ENCODE data around the gene SH3GL1. TPM values are rescaled to one million over a fixed set of nuclear protein-coding genes. Genes with fewer than 3 reads are reported as not detected.
A peak's percentile ranks its signal among the peaks of the same experiment; 100 is the strongest.

Gene SH3GL1
- polyA plus RNA-seq, 1 of the 3 experiments (the other 2 are of a cell fraction) = 82.8 TPM

DNA sequence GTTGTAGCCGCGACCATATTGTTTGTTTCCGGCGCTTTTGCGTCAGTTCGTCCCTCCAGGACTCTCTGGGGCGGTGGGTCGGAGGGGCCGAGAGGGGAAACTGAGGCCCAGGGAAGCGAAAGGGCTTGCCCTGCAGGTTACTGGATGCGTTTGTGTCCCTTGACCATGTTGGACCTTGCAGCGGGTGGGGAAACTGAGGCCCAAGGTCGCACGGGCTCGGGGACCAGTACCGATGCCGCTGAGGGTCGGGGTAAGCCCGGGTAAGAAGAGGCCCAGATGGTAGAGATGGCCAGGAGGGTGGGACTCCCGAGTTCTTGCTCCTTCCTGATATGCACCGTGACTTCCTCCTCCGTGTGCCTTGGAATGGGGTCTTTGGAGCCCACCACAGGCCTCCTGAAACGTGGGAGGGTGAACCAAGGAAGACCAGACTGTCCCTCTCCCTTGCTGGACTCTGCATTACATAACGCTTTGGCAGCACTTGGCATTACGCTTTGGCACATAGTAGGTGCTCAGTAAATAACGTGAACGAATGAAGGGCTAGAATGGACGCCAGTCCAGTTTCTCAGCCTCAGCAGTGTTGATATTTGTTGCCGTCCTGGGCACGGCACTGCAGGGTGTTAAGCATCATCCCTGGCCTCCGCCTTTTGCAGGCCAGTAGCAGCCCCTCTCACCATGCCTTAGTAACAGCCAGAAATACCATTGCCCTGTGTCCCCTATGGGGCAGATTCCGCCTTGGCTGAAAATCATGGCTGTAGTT, 2.8 kb upstream of the SH3GL1 start:
- H4K20me1 ChIP-seq (ENCODE audit: insufficient read depth) = peaks cover 9% of the 10 kb centered on the region
- CTCF ChIA-PET = interaction anchor here (1.6 kb wide), 1 partner anchor 12 kb away, joined by 3 read pairs; no protein-coding TSS in a partner anchor
- DNase-seq = no peak
- no peaks in the 10 kb centered on the region for H3K9me3 ChIP-seq
- no peaks in the 10 kb centered on the region for H3K9me2 ChIP-seq
- peaks cover 8 to 10% of the 10 kb centered on the region in 2 experiments; a peak in 3 of 4 replicates for H3K4me1 ChIP-seq (ENCODE audit: control insufficient read depth in 1 of 2, insufficient read depth in 2 of 2, low read depth in 1 of 2, low read length in 1 of 2)
- POLR2A ChIA-PET = no interaction called here
- peak overlapping the region; percentile 100 for H3K4me2 ChIP-seq
- H3K4me3 ChIP-seq (ENCODE audit: low read depth in 2 of 2, low read length in 1 of 2) = peak overlapping the region; percentile 78 to 81
- H3K27ac ChIP-seq (ENCODE audit: low read depth in 2 of 2, low read length in 1 of 2) = peak overlapping the region; percentile 32 to 34; a peak in 2 of 4 replicates
- H3K36me3 ChIP-seq (replicated peaks in 1 of 2; ENCODE audit: control insufficient read depth in 1 of 2, insufficient read depth in 2 of 2, low read length in 1 of 2) = no peaks in the 10 kb centered on the region
- no peak for TF ChIP-seq EZH2phosphoT487 (IDR thresholded peaks at IDR 0.05; ENCODE audit: borderline replicate concordance, low read depth)
- no peak for TF ChIP-seq CTCF (IDR thresholded peaks at IDR 0.05)
- TF ChIP-seq MEF2A (IDR thresholded peaks at IDR 0.05; ENCODE audit: borderline replicate concordance, low read depth) = no peak
- TF ChIP-seq, protein P1, sequence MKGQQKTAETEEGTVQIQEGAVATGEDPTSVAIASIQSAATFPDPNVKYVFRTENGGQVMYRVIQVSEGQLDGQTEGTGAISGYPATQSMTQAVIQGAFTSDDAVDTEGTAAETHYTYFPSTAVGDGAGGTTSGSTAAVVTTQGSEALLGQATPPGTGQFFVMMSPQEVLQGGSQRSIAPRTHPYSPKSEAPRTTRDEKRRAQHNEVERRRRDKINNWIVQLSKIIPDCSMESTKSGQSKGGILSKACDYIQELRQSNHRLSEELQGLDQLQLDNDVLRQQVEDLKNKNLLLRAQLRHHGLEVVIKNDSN (IDR thresholded peaks at IDR 0.05; ENCODE audit: borderline replicate concordance, low read depth) = no peak
- no peak for TF ChIP-seq GATA2 (CRISPR knock-in tag; IDR thresholded peaks at IDR 0.05)
- no peak for TF ChIP-seq MXI1 (IDR thresholded peaks at IDR 0.05; ENCODE audit: low read depth, low read length)
- no peak for TF ChIP-seq FOXM1 (IDR thresholded peaks at IDR 0.05; ENCODE audit: low read depth)
- WGBS (ENCODE audit: low lambda C conversion rate) = 11% methylated on average over 21 of the region's 32 CpGs
- H3K9ac ChIP-seq = peak overlapping the region; percentile 97
- H3F3A ChIP-seq (replicated peaks; ENCODE audit: insufficient read depth) = peaks cover 10% of the 10 kb centered on the region
- H3K79me2 ChIP-seq (ENCODE audit: insufficient read depth) = peaks cover 77% of the 10 kb centered on the region
- no peak overlapping the region; the same call in 1 of the 2 replicates for H2AFZ ChIP-seq (ENCODE audit: low read depth)
- no peaks in the 10 kb centered on the region for H3K27me3 ChIP-seq (ENCODE audit: insufficient read depth)

DNA sequence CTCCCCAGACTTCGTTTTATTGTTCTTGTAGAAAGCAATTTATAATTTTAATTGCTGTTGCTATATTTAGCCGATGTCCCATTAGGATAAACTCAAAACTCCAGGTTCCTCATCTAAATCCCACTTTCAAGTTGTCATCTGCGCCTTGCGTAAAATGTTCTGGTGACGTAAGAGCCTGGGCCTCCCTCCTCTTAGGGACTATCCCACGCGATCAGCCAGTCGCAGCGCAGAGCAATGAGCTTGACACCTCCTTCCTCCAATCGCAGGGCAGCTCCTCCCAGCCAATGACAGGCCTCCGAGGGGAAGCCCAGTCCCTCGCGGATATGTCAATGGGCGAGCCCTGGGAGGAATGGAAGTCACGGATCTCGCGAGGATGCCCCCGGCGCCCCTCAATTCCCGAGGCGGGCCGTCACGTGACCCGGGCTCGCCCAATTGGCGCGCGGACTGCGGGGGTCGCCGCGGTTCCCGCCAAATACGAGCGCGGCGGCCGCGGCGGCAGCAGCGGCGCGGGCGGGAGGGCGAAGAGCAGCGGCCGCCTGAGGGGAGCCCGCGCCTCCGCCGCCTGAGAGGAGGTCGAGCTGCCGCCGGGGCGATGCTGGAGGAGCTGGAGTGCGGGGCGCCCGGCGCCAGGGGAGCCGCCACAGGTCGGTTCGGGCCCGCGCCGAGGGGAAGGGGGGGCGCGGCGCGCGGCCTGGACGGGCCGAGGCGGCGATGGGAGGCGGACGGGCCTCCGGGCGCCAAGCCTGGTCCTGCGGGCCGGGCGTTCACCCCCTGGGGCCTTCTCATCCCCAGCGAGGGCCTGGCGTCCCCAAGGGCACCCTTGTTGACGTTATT, 2.0 kb upstream of the SH3GL1 start, which contains the start of gene CHAF1A:
TSS of gene CHAF1A (plus strand) at position 470 of the 834 bp plus-strand sequence. CDS start at position 593, 123 bp downstream.
- WGBS (ENCODE audit: low lambda C conversion rate) = 1% methylated on average over 12 of the region's 84 CpGs
- peak; percentile 99 for DNase-seq
- Histone ChIP-seq H3F3A (replicated peaks; ENCODE audit: insufficient read depth) (peaks cover 10% of the 10 kb centered on the region), H3K79me2 (ENCODE audit: insufficient read depth) (peaks cover 77% of the 10 kb centered on the region), H3K9me3 (no peaks in the 10 kb centered on the region), H2AFZ (ENCODE audit: low read depth) (peak within 1 kb of the TSS; percentile 81), H3K36me3 (replicated peaks in 1 of 2; ENCODE audit: control insufficient read depth in 1 of 2, insufficient read depth in 2 of 2, low read length in 1 of 2) (no peaks in the 10 kb centered on the region), H4K20me1 (ENCODE audit: insufficient read depth) (peaks cover 17% of the 10 kb centered on the region), H3K9me2 (no peaks in the 10 kb centered on the region), H3K9ac (peak within 1 kb of the TSS; percentile 97), H3K4me2 (peak within 1 kb of the TSS; percentile 100), H3K4me1 (ENCODE audit: control insufficient read depth in 1 of 2, insufficient read depth in 2 of 2, low read depth in 1 of 2, low read length in 1 of 2) (peaks cover 8 to 10% of the 10 kb centered on the region in 2 experiments; a peak in 3 of 4 replicates), H3K27me3 (ENCODE audit: insufficient read depth) (no peaks in the 10 kb centered on the region), H3K4me3 (ENCODE audit: low read depth in 2 of 2, low read length in 1 of 2) (peak within 1 kb of the TSS; percentile 78 to 81), H3K27ac (ENCODE audit: low read depth in 2 of 2, low read length in 1 of 2) (peak within 1 kb of the TSS; percentile 67 to 85)
- ChIA-PET CTCF (interaction anchor here (0.8 to 1.5 kb wide), 4 partner anchors 27 to 155 kb away, joined by 3 to 5 read pairs (median 3); partner anchors contain the start of gene YJU2), POLR2A (interaction anchor here (0.5 to 1.5 kb wide), 4 partner anchors 14 to 156 kb away, joined by 3 to 6 read pairs (median 4); partner anchors contain the start of gene YJU2)
- TF ChIP-seq TAF1 (IDR thresholded peaks at IDR 0.05; ENCODE audit: borderline replicate concordance, low read depth, low read length) (0 out of 2 replicates have a peak, but pooled peaks have one; percentile 46), GABPA (IDR thresholded peaks at IDR 0.05; ENCODE audit: low read depth) (no peak; the same call in 1 of the 2 replicates), CHD2 (IDR thresholded peaks at IDR 0.05; ENCODE audit: low read length, partially characterized antibody) (peak; percentile 100), FOXJ3 (CRISPR knock-in tag; IDR thresholded peaks at IDR 0.05) (no peak), NFIC (IDR thresholded peaks at IDR 0.05; ENCODE audit: borderline replicate concordance) (no peak), SIN3A (IDR thresholded peaks at IDR 0.05; ENCODE audit: borderline replicate concordance, low read depth, low read length) (peak; percentile 99), JUND (IDR thresholded peaks at IDR 0.05) (no peak), MXI1 (IDR thresholded peaks at IDR 0.05; ENCODE audit: low read depth, low read length) (peak; percentile 66; the same call in 1 of the 2 replicates), MEF2A (IDR thresholded peaks at IDR 0.05; ENCODE audit: borderline replicate concordance, low read depth) (no peak), TEAD4 (IDR thresholded peaks at IDR 0.05; ENCODE audit: borderline replicate concordance, insufficient read depth) (no peak), FOXM1 (IDR thresholded peaks at IDR 0.05; ENCODE audit: low read depth) (no peak), USF2 (IDR thresholded peaks at IDR 0.05; ENCODE audit: borderline replicate concordance, low read depth, low read length) (peak; percentile 86), TCF12 (IDR thresholded peaks at IDR 0.05) (no peak)
- TF ChIP-seq, protein P1 (IDR thresholded peaks at IDR 0.05; ENCODE audit: borderline replicate concordance, low read depth) = peak; percentile 98
